Endothelial cell of umbilical vein (primary cell): ENCODE data around the gene TRIM49. TPM values are rescaled to one million over a fixed set of nuclear protein-coding genes. Genes with fewer than 3 reads are reported as not detected.
"Not testable (repeated sequence)": the region's sequence is repeated elsewhere in the genome, so short reads cannot be mapped to it uniquely, and the experiment has no call there.

Experiments
- BruUV-seq: library from RNA; stranded (reverse); fragments of 400-500 nt; replicated peaks from 2 replicates; lab custom pipeline; 2021; lab: Mats Ljungman, UMichigan
- CTCF ChIA-PET: fragments of 300-600, 350-600 bp; sonication (Branson Sonifier 250); formaldehyde crosslinking; loops from one replicate; lab custom pipeline; 2021; ENCODE audit warnings: antibody characterized with exemption, inconsistent platforms; lab: Charles Lee
- POLR2A ChIA-PET: fragments of 300-600, 350-600 bp; sonication (Branson Sonifier 250); formaldehyde crosslinking; loops from one replicate; lab custom pipeline; 2021; ENCODE audit warnings: antibody characterized with exemption, inconsistent platforms; lab: Charles Lee
- DNase-seq: peaks from one replicate; pipeline ENCODE4 v3.0.0-alpha.2; 2011; ENCODE audit warnings: low read depth, low spot score
- FAIRE-seq: peaks from 2 replicates; lab custom pipeline; 2011; peaks lifted over from hg19 to GRCh38; lab: Jason Lieb, UNC
- H2AFZ ChIP-seq: 2 replicates; pipeline ENCODE4 v1.6.0; 2012; ENCODE audit warnings: low read depth, low read length, control low read depth, inconsistent platforms
- H3K27ac ChIP-seq: 2 replicates; pipeline ENCODE4 v1.5.1; 2011; ENCODE audit warnings: low read depth, mild to moderate bottlenecking, control low read depth, low read length, moderate library complexity; ENCODE audit not compliant: insufficient read depth
- H3K27me3 ChIP-seq, 2 experiments: 2 replicates each; pipeline versions ENCODE4 v1.6.0 to v1.6.1; 2011; ENCODE audit warnings: low read length in 2 of 2, mixed read lengths in 1 of 2; ENCODE audit not compliant: control insufficient read depth in 2 of 2, insufficient read depth in 2 of 2
- H3K36me3 ChIP-seq, 2 experiments: 2 replicates in 1 of 2; 3 replicates in 1 of 2; pipeline ENCODE4 v1.5.1; 2011; ENCODE audit warnings: low read length in 2 of 2, mild to moderate bottlenecking in 1 of 2, moderate library complexity in 1 of 2; ENCODE audit not compliant: control insufficient read depth in 2 of 2, insufficient read depth in 2 of 2; ENCODE audit errors: extremely low read depth in 1 of 2
- H3K4me1 ChIP-seq: 3 replicates; pipeline ENCODE4 v1.5.1; 2011; ENCODE audit warnings: mild to moderate bottlenecking, low read length; ENCODE audit not compliant: control insufficient read depth, insufficient read depth; ENCODE audit errors: extremely low read depth
- H3K4me2 ChIP-seq: 2 replicates; pipeline ENCODE4 v1.6.1; 2011; ENCODE audit warnings: low read length, control low read depth, mixed read lengths; ENCODE audit not compliant: insufficient read depth
- H3K4me3 ChIP-seq, 3 experiments: fragments of 200-600 bp in 1 of 3; sonication (generic), shearing (Covaris generic) in 1 of 3; replicated peaks in 1 of 3; 2 replicates each; pipeline ENCODE4 v1.5.1; 2011 to 2016; ENCODE audit warnings: control low read depth in 3 of 3, low read length in 3 of 3, mild to moderate bottlenecking in 2 of 3, inconsistent platforms in 1 of 3, low read depth in 1 of 3, moderate library complexity in 1 of 3; ENCODE audit not compliant: insufficient read depth in 1 of 3
- H3K79me2 ChIP-seq: 2 replicates; pipeline ENCODE4 v1.6.0; 2012; ENCODE audit warnings: low read length, inconsistent platforms; ENCODE audit not compliant: control insufficient read depth, insufficient read depth
- H3K9ac ChIP-seq: replicated peaks from 2 replicates; pipeline ENCODE3; 2011; ENCODE audit warnings: low read length, control low read depth; ENCODE audit not compliant: insufficient read depth; ENCODE audit errors: extremely low read depth
- H3K9me1 ChIP-seq: replicated peaks from 3 replicates; pipeline ENCODE4 v1.6.0; 2011; ENCODE audit warnings: mild to moderate bottlenecking, low read length; ENCODE audit not compliant: control insufficient read depth, insufficient read depth; ENCODE audit errors: extremely low read depth
- H3K9me3 ChIP-seq: replicated peaks from 2 replicates; pipeline ENCODE4 v1.5.1; 2012; ENCODE audit warnings: low read length, inconsistent platforms; ENCODE audit not compliant: control insufficient read depth, insufficient read depth
- H4K20me1 ChIP-seq: replicated peaks from 2 replicates; pipeline ENCODE3; 2011; ENCODE audit warnings: mild to moderate bottlenecking, low read length; ENCODE audit not compliant: control insufficient read depth, insufficient read depth; ENCODE audit errors: extremely low read depth
- dilution Hi-C: fragments of 300-500 bp; cut with MboI; formaldehyde crosslinking; loops from one replicate; pipeline ENCODE4 v1.15.0; 2019; ENCODE audit warnings: low sequenced_read_pairs; ENCODE audit not compliant: extremely low pct_ligation_motif_present
- intact Hi-C: fragments of 100-400 bp; cut with micrococcal nuclease; formaldehyde crosslinking; loops from one replicate; pipeline ENCODE4 v1.10.0; 2022
- polyA plus RNA-seq, 4 experiments: library from polyadenylated mRNA; depleted of rRNA in 3 of 4; stranded (reverse) in 3 of 4; unstranded in 1 of 4; fragments of >200 nt; gene quantifications; 2 replicates each; pipeline versions ENCODE4 v1.2.1 to v1.2.3, GENCODE V29; 2011 to 2012; ENCODE audit warnings: missing spikeins in 1 of 4
- small RNA-seq: library from RNA; depleted of rRNA; stranded (forward); fragments of <200 nt; gene quantifications from one replicate; pipeline ENCODE3, GENCODE V24; 2012; ENCODE audit warnings: low replicate concordance, low read depth; ENCODE audit not compliant: insufficient read depth, insufficient read length
- total RNA-seq: library from RNA; stranded (reverse); gene quantifications from 2 replicates; pipeline ENCODE4 v1.2.3, GENCODE V29; 2021

The TRIM49 gene
- total and polyA plus RNA-seq, 2 donors (not counting 3 experiments of a cell fraction or from before 2014, with no cell fraction given): not detected

DNA sequence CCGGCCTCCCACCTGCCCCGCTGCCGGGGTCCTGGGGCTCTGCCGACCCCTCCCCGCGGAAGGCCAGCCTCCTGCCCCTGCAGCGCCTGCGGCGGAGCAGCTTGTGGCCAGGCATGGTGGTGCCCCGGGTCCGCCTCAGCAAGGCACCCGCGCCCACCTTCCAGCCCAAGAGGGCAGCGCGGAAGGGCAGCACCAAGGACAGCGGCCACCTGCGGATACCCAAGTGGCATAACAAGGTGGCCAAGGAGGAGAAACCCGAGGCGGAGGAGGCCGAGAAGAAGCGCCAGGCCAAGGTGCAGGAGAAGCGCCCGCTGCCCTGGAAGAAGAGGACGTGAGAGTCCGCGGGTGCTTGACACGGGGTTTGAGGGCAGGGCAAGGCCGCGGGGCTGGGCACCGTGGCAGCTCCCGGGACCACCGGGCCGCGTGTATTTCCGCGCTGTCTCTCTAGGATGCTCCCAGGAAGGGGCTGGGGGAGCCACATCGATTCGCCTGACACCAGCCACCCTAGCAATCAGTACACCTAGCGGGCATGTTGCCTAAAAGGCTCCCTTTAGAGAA is 20.8 kb downstream of the TRIM49 start:
- intact Hi-C loops, FAIRE-seq: not testable (repeated sequence)

DNA sequence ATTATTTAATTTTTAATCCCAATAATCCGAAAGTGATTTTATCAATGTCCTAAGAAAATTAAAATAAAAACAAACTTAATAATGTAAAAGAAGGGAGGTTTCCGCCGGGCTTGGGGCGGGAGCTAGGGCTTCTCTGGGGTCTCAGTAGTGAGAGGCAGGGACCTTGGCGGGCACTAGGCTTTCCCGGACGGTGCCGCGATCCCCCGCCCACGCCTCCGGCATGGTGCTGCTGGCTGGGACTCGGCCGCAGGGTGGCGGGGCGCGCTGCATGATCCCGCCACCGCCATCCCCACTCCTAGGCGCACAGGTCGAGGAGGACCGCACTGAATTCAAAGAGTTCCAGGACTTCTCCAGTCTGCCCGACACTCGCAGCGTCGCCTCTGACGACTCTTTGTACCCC is 22.6 kb downstream of the TRIM49 start:
- dilution Hi-C loops, DNase-seq, H3K79me2 ChIP-seq, H3K27me3 ChIP-seq, H4K20me1 ChIP-seq, BruUV-seq, POLR2A ChIA-PET, H3K4me3 ChIP-seq, H3K4me1 ChIP-seq, H3K9ac ChIP-seq, H3K9me1 ChIP-seq, intact Hi-C loops, H3K4me2 ChIP-seq, H3K9me3 ChIP-seq, H2AFZ ChIP-seq, H3K27ac ChIP-seq, CTCF ChIA-PET, H3K36me3 ChIP-seq, FAIRE-seq: not testable (repeated sequence)

More for the DNA sequence above, 20.8 kb downstream of the TRIM49 start:
- dilution Hi-C loops, H3K4me1 ChIP-seq, H3K27me3 ChIP-seq, POLR2A ChIA-PET, DNase-seq, H3K9me3 ChIP-seq, BruUV-seq, H3K4me2 ChIP-seq, H3K4me3 ChIP-seq, H3K27ac ChIP-seq, H4K20me1 ChIP-seq, CTCF ChIA-PET, H3K9me1 ChIP-seq, H3K9ac ChIP-seq, H3K79me2 ChIP-seq, H3K36me3 ChIP-seq, H2AFZ ChIP-seq: not testable (repeated sequence)

DNA sequence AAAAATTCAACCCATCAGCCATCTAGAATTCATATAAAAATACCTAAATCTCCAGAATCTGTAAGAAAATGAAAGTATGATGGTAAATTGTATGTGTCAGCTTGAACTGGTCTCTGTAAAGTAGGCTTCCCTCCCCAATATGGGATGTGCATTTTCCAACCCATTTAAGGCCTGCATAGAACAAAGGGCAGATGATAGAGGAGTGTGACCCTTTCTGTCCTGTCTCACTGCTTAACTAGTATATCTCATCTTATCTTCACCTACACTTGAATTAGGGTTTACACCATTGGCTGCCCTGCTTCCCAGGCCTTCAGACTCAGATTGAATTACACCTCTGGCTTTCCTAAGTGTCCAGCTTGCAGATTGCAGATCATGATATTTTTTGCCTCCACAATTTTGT is 57.6 kb downstream of the TRIM49 start:
- H3K4me3 ChIP-seq, dilution Hi-C loops, H3K9me1 ChIP-seq, H3K27me3 ChIP-seq, H2AFZ ChIP-seq, H3K9me3 ChIP-seq, CTCF ChIA-PET, H3K79me2 ChIP-seq, BruUV-seq, intact Hi-C loops, POLR2A ChIA-PET, DNase-seq, FAIRE-seq, H4K20me1 ChIP-seq, H3K36me3 ChIP-seq, H3K9ac ChIP-seq, H3K4me1 ChIP-seq, H3K4me2 ChIP-seq, H3K27ac ChIP-seq: not testable (repeated sequence)

Small RNA genes within 50 kb of the gene (small RNA-seq; reads per million reads assigned to genes)
- gene AP003122.3: not detected

Other genes with a start within 250 kb of the TRIM49 start
- not detected in 2 replicates for gene TRIM77, start 98.3 kb downstream of the TRIM49 start, total RNA-seq
- not detected in 2 replicates for gene TRIM77, start 98.3 kb downstream of the TRIM49 start, polyA plus RNA-seq
- gene TRIM64B, start 69.9 kb upstream of the TRIM49 start, total RNA-seq: not detected in 2 replicates
- gene TRIM64B, start 69.9 kb upstream of the TRIM49 start, polyA plus RNA-seq: not detected in 2 replicates
- not detected in 2 replicates for gene TRIM49D1, start 113.7 kb upstream of the TRIM49 start, total RNA-seq
- not detected in 2 replicates for gene TRIM49D1, start 113.7 kb upstream of the TRIM49 start, polyA plus RNA-seq
- gene TRIM49D2, start 115.5 kb upstream of the TRIM49 start, total RNA-seq: not detected in 2 replicates
- gene TRIM49D2, start 115.5 kb upstream of the TRIM49 start, polyA plus RNA-seq: not detected in 2 replicates
- not detected in 2 replicates for gene TRIM64, start 157.5 kb upstream of the TRIM49 start, total RNA-seq
- not detected in 2 replicates for gene TRIM64, start 157.5 kb upstream of the TRIM49 start, polyA plus RNA-seq
- not detected in 2 replicates for gene TRIM49C, start 222.5 kb upstream of the TRIM49 start, total RNA-seq
- not detected in 2 replicates for gene TRIM49C, start 222.5 kb upstream of the TRIM49 start, polyA plus RNA-seq